Vagina (tissue), 2 donors: ENCODE measurements around the gene RPP38.

Source experiments
- POLR2A ChIP-seq, 2 donors: fragments of 450-650 bp; IDR thresholded peaks; one replicate each; pipeline ENCODE4 v1.6.1; 2017; ENCODE audit warnings: antibody characterized with exemption in 2 of 2, mild to moderate bottlenecking in 2 of 2, moderate library complexity in 2 of 2
- TF ChIP-seq, protein P1 (sequence below), 3 experiments: fragments of 450-650 bp in 2 of 3; fragments of 200-600 bp in 1 of 3; sonication (generic) in 1 of 3; IDR thresholded peaks; one replicate each; pipeline ENCODE4 v1.5.1; 2017 to 2019; ENCODE audit warnings: antibody characterized with exemption in 3 of 3, mild to moderate bottlenecking in 2 of 3, moderate library complexity in 2 of 3

- TF ChIP-seq, protein P1, sequence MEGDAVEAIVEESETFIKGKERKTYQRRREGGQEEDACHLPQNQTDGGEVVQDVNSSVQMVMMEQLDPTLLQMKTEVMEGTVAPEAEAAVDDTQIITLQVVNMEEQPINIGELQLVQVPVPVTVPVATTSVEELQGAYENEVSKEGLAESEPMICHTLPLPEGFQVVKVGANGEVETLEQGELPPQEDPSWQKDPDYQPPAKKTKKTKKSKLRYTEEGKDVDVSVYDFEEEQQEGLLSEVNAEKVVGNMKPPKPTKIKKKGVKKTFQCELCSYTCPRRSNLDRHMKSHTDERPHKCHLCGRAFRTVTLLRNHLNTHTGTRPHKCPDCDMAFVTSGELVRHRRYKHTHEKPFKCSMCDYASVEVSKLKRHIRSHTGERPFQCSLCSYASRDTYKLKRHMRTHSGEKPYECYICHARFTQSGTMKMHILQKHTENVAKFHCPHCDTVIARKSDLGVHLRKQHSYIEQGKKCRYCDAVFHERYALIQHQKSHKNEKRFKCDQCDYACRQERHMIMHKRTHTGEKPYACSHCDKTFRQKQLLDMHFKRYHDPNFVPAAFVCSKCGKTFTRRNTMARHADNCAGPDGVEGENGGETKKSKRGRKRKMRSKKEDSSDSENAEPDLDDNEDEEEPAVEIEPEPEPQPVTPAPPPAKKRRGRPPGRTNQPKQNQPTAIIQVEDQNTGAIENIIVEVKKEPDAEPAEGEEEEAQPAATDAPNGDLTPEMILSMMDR (IDR thresholded peaks at IDR 0.05) = no peak
- no peak for TF ChIP-seq POLR2A (IDR thresholded peaks at IDR 0.05)
Observed at GRCh38 chr10:15116225-15116624, 19.1 kb downstream of the RPP38 start.
